GM19468 (cell line): Measurements from ENCODE around the gene FMN2.

Experiments used
- ATAC-seq: cut with Tn5 transposase; IDR thresholded peaks from one replicate; pipeline ENCODE4 v1.9.1; 2021; ENCODE audit warnings: mild to moderate bottlenecking, moderate library complexity, moderate number of reproducible peaks; ENCODE audit not compliant: unreplicated experiment; ENCODE audit errors: extremely low read depth

Gene FMN2

GRCh38 chr1:240189386-240189989 lies 97.8 kb downstream of the FMN2 start:
- peak; percentile 72 for ATAC-seq

DNA sequence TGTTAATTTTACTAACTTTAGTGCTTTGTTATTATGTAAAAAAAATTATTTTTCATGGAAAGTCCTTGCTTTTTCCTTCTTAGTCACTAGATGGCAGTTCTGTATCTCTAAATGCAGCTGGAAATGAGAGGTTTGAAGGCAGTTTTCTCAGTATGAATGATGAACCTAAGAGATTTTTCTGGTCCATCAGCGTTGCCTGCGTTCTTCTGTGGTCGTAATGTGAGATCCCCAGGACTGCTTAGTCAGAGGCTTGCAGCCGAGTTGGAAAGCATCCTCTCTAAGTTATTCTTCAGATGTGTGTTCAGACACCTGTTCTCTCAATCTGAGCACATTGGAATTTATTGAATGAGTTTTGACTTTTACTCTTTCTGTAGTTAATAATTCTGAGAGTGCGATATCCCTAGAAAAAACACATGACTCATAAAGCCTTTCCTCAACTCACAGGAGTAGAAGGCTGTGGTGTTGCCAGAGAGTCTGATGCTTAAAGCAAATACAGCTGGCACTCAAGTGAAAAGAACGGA lies 99.3 kb downstream of the FMN2 start:
- ATAC-seq: no peak

DNA sequence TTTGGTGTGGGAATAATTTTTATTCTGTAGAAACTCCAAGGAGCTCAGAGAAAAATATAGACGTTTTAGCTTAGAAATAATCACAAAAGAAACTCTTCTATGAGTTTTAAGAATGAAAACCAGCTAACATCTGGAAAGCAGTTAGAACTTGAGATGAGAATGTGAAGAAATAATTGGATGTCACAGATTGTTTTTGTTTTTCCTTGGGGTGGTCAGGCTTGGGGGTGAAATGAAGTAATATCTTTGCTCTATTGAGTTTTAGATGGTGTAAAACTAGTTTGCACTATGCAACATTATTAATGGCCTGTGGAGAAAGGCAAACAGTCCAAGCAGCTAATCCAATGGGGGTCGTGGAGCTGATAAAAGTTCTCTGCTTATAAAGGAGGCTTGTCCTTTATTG lies 101.2 kb downstream of the FMN2 start:
- ATAC-seq: no peak

DNA sequence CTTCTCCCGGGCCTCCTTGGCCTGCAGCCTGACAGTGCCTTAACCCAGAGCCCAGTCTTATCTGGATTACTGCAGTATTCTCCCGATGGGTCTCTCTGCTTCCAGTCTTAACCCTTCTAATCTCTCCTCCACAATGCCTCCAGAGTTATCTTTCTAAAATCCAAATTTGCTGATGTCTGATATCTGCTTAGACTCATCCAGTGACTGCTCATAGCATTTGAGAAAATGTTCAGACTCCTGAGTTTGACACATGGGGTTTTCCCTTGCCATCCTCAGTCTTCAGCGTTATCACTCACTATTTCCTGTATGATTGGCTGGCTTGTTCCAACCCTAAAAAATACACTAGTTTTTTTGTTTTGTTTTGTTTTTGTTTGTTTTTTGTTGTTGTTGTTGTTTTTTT lies 102.0 kb downstream of the FMN2 start:
- ATAC-seq: no peak

DNA sequence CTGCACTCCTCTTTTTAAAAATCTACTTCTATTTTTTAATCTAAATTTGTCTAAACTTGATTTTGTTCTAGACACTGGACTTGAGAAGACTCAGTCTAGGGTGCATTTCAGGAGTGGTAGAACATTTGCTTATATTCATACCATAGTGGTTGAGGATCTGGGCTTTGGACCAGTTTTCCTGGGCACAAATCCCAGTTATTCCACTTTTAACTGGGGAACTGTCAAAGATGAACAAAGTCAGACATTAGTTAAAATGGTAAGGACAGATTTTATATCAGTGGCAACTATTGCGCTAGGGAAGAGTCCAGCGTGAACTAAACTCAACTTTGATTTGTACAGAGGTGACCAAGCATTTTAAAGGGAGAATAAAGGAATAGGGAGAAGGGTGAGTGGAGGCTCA lies 102.4 kb downstream of the FMN2 start:
- no peak for ATAC-seq

DNA sequence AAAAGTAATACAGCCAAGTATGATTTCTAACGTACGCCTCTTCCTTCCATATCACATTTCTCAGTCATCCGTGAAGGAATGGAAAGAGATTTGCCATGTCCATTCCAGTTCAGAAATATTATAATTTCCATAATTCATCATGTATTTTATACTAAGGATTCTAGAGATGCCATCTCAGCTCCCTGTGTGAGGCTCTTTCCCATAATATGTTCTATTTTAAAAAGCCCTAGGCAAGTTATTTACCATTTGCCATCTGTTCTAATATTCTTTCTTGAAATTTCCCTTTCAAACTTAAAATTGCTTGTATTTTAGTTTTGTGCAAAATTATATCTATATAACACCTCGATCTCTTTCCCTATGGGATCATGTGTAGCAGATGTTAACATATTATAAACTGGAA lies 106.7 kb downstream of the FMN2 start:
- no peak for ATAC-seq

- ATAC-seq: no peak
These were observed 108.3 kb downstream of the FMN2 start for GRCh38 chr1:240199758-240200645.

DNA sequence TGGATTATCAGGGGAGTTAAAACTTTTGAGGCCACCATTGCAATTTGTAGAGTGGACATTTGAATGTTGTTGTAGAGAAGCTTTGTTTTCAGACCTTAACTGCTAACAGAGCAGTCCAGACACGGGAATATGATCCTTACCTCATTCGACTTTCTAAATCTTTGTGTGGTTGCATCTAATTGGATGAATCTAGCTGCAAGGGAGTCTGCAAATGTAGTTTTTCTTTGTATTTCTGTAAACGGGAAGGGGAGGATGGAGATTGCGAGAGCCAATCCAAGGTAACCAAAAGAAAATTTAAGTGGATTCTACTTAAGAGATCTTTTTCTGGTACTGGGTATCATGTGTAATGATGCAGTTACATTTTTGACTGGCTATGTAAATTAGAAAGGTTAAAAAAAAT lies 110.2 kb downstream of the FMN2 start:
- ATAC-seq: no peak

DNA sequence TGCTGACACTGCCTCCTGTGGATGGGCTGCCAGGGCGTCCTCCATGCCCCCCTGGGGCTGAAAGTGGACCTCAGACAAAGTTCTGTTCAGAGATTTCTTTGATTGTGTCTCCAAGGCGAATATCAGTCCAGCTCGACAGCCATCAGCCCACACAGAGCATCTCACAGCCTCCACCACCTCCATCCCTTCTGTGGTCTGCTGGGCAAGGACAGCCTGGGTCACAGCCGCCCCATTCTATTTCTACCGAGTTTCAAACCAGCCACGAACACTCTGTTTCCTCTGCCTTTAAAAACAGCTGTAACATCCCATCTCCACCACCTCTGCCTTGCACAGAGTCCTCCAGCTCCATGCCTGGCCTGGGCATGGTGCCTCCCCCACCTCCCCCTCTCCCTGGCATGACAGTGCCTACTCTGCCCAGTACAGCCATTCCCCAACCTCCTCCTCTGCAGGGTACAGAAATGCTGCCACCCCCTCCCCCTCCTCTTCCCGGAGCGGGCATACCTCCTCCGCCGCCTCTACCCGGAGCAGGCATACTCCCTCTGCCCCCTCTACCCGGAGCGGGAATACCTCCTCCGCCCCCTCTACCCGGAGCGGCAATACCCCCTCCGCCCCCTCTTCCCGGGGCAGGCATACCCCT lies 115.5 kb downstream of the FMN2 start:
- ATAC-seq: no peak

DNA sequence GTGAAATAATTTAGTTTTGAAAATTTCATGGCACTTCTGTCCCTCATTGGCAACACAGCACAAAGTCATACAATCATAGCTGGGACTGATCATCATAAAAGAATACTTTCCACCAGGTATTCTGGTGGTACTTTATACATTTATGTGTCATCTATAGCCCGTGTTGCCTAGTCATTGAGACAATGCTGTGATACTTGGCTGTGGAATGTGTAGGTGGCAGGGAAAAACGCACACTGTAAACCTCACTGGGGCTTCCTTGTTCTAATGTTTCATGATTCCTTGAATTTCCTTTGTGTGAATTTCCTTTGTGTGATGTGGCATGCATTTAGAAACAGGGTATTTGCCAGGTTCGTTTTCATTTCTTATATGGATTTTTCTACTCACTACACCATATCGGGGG lies 118.3 kb downstream of the FMN2 start:
- ATAC-seq: no peak

DNA sequence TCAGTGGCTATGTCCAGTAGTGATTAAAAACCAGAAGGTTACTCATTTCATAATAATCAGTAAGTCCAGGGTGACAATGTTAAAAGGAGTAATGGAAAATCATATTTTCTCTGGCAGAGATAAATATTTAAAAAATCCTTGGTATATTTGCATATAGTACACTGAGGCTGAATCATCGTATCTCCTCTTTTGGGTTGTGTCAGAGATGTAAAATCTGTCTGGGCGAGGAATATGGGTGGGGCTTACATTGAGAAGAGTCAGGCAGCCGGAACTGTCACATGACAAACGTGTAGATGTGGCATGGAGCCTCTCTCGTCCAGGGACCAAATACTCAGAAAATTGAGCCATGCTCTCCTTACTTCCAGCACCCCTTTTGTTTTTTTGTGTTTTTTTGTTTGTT lies 120.9 kb downstream of the FMN2 start:
- ATAC-seq: no peak

- ATAC-seq: no peak
These were observed 125.7 kb downstream of the FMN2 start for GRCh38 chr1:240217403-240217802.

DNA sequence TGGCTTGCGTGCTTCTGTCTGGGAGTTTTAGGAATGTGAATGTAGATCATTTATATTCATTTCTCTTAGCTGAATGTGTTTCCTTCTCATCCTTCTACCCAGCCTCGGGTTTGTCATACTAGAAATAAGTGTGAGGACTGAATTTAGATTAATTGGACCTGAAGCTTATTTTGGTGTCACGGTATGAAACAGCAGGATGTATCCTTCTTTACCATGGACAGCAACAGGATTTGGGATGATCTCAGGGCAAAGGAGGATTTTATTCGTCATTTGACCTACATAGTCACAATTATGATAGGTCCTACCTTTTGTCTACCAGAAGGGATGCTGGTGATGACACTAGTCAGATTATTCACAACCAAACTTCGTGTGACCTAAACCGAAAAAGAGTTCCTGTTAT lies 127.4 kb downstream of the FMN2 start:
- ATAC-seq: no peak

DNA sequence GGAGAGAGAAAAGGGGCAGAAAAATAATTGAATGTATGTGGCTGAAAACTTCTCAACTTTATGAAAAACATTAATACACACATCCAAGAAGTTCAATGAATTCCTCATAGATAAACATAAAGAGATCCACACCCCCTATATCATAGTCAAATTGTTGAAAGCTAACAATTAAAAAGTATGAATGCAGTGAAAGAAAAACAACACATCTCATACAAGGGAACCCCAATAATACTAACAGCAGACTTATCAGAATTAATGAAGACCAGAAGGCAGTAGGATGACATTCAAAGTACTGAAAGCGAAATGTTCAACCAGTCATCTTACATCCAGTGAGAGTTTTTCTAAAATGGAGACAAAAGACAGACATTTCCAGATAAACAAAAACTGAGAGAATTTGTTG lies 134.4 kb downstream of the FMN2 start:
- ATAC-seq: no peak

- no peak for ATAC-seq
These were observed 139.1 kb downstream of the FMN2 start for GRCh38 chr1:240230816-240231215.

GRCh38 chr1:240232530-240232929 lies 140.8 kb downstream of the FMN2 start:
- no peak for ATAC-seq

GRCh38 chr1:240234485-240235210 lies 143.0 kb downstream of the FMN2 start:
- ATAC-seq: no peak

GRCh38 chr1:240235521-240236288 lies 144.0 kb downstream of the FMN2 start:
- ATAC-seq: no peak

DNA sequence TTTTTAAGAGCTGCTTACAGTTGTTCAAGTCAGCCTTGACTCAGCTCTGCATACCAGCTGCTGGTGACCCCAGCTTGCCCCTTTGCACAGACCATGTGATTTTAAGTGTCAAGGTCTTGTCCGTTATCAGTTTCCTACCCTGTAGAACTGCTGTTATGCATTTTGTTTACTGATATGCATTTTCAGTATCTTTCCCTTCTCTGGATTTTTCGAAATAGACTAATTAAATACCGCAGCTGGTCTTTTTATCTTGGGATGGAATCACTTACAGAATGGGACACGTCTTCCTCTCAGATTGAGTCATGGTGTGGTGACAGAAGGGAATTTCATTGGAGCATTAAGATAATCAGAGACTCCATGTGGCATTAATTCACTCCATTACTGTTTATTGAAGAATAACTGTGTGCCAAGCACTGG lies 145.6 kb downstream of the FMN2 start:
- ATAC-seq: no peak

GRCh38 chr1:240239309-240239708 lies 147.6 kb downstream of the FMN2 start:
- ATAC-seq: no peak
